Measurements from ENCODE around the gene ENAM. TPM values are rescaled to one million over a fixed set of nuclear protein-coding genes. Genes with fewer than 3 reads are reported as not detected.

Gene ENAM
- total and polyA plus RNA-seq, 2 of the 8 experiments (the other 6 are each of a cell fraction or from before 2014, with no cell fraction given): not detected

- H2BK5ac ChIP-seq (ENCODE audit: low read depth, low read length): no peak overlapping the region
- H4K8ac ChIP-seq (ENCODE audit: extremely low read depth, insufficient read depth, low read length): no peak overlapping the region
- no peak overlapping the region for H3K56ac ChIP-seq (replicated peaks; ENCODE audit: insufficient read length, low read depth, low read length)
- H4K91ac ChIP-seq (replicated peaks; ENCODE audit: insufficient read length, low read length): no peak overlapping the region
- H3K14ac ChIP-seq (ENCODE audit: insufficient read length): no peak overlapping the region
- H2BK20ac ChIP-seq (ENCODE audit: low read length): no peak overlapping the region
- no peaks in the 10 kb centered on the region for H3K79me1 ChIP-seq (ENCODE audit: low read depth, low read length)
- H2AFZ ChIP-seq (ENCODE audit: low read length): no peak overlapping the region; the same call in 1 of the 2 replicates
- no peak overlapping the region for H3K27ac ChIP-seq (ENCODE audit: low read depth, low read length)
- no peaks in the 10 kb centered on the region for H3K27me3 ChIP-seq (replicated peaks in 1 of 4; ENCODE audit: control insufficient read depth in 3 of 4, extremely low read depth in 1 of 4, insufficient read depth in 3 of 4, low read length in 3 of 4)
- no peak overlapping the region for H2BK120ac ChIP-seq (replicated peaks; ENCODE audit: low read depth, low read length)
- no peak for TF ChIP-seq TAF1 (IDR thresholded peaks at IDR 0.05; ENCODE audit: low read depth, low read length)
- no peak for TF ChIP-seq CBX5 (IDR thresholded peaks at IDR 0.05; ENCODE audit: low read depth, low read length)
- no peak for TF ChIP-seq CBX8 (IDR thresholded peaks at IDR 0.05; ENCODE audit: borderline replicate concordance, low read depth, low read length)
- no peak for TF ChIP-seq SUZ12 (IDR thresholded peaks at IDR 0.05; ENCODE audit: low read length)
- H2AK5ac ChIP-seq (ENCODE audit: low read depth, low read length): no peak overlapping the region
- H3K4me3 ChIP-seq (ENCODE audit: extremely low read depth in 1 of 4, insufficient read depth in 2 of 4, low read depth in 3 of 4, low read length in 4 of 4): no peak overlapping the region
- H4K20me1 ChIP-seq (replicated peaks in 1 of 2; ENCODE audit: control insufficient read depth in 1 of 2, insufficient read depth in 2 of 2, low read length in 2 of 2): no peaks in the 10 kb centered on the region
- no peak overlapping the region for H3K4me2 ChIP-seq (ENCODE audit: insufficient read depth in 1 of 2, low read depth in 2 of 2, low read length in 2 of 2)
- ChIA-PET POLR2A (ENCODE audit: partially characterized antibody) (no interaction called here), CTCF (ENCODE audit: partially characterized antibody) (no interaction called here)
- no peak overlapping the region for H2BK12ac ChIP-seq (ENCODE audit: low read depth, low read length)
- no peak overlapping the region for H4K5ac ChIP-seq (ENCODE audit: insufficient read length, low read depth, low read length)
- H3K18ac ChIP-seq (ENCODE audit: extremely low read depth, low read length): no peak overlapping the region
- no peaks in the 10 kb centered on the region for H3K36me3 ChIP-seq (ENCODE audit: control insufficient read depth in 2 of 4, insufficient read depth in 4 of 4, low read length in 3 of 4)
- H3K79me2 ChIP-seq (ENCODE audit: control insufficient read depth in 1 of 2, insufficient read depth in 2 of 2, low read length in 2 of 2): no peaks in the 10 kb centered on the region
- no peak overlapping the region for H3K9ac ChIP-seq (replicated peaks in 1 of 4; ENCODE audit: extremely low read depth in 1 of 4, low read depth in 3 of 4, low read length in 3 of 4)
- WGBS, 2 experiments (ENCODE audit: extremely low coverage in 1 of 2, insufficient coverage in 1 of 2, insufficient read length in 1 of 2, insufficient replicate concordance in 2 of 2, low coverage in 1 of 2, low lambda C conversion rate in 2 of 2, missing lambda C conversion rate in 1 of 2): 97% methylated on average over 5 of the region's 5 CpGs; no CpG with 5 or more reads in 1 of the 2 experiments
- no peaks in the 10 kb centered on the region for H3K23me2 ChIP-seq (ENCODE audit: low read depth, low read length)
- FAIRE-seq (no peak), DNase-seq (ENCODE audit: low read depth in 1 of 2, low spot score in 2 of 2) (no peak)
- H3K4ac ChIP-seq (replicated peaks; ENCODE audit: insufficient read length, low read depth, low read length): no peak overlapping the region
- no peaks in the 10 kb centered on the region for H3K4me1 ChIP-seq (replicated peaks in 1 of 4; ENCODE audit: control insufficient read depth in 3 of 4, insufficient read depth in 4 of 4, low read length in 3 of 4)
- H3K23ac ChIP-seq (ENCODE audit: insufficient read length): no peak overlapping the region
- H3K9me3 ChIP-seq (ENCODE audit: insufficient read depth in 2 of 2, low read depth in 1 of 2, low read length in 1 of 2): no peaks in the 10 kb centered on the region
- H2BK15ac ChIP-seq (ENCODE audit: low read length): no peak overlapping the region
Observed at GRCh38 chr4:70634482-70634881, 5.9 kb downstream of the ENAM start.

Measured in H1 (cell line).